Superior temporal gyrus (tissue), 1 donor: ENCODE data around the gene ATP9B.

Experiments
- DNase-seq: peaks from one replicate; pipeline ENCODE4 v3.0.0-alpha.2; 2016; ENCODE audit errors: extremely low spot score

The ATP9B gene

GRCh38 chr18:79406708-79407107 is 337.5 kb downstream of the ATP9B start:
- DNase-seq: no peak

GRCh38 chr18:79409313-79409712 is 340.1 kb downstream of the ATP9B start:
- DNase-seq: no peak

- no peak for DNase-seq
Observed at GRCh38 chr18:79410171-79410641, 341.0 kb downstream of the ATP9B start.

GRCh38 chr18:79410731-79411613 is 341.8 kb downstream of the ATP9B start:
- DNase-seq: no peak

- DNase-seq: no peak
Observed at GRCh38 chr18:79411614-79412526, 342.7 kb downstream of the ATP9B start.

- no peak for DNase-seq
Observed at GRCh38 chr18:79413025-79413424, 343.8 kb downstream of the ATP9B start.

GRCh38 chr18:79413426-79413825 is 344.2 kb downstream of the ATP9B start:
- DNase-seq: no peak

GRCh38 chr18:79413901-79414300 is 344.7 kb downstream of the ATP9B start:
- no peak for DNase-seq

GRCh38 chr18:79416022-79416676 is 347.0 kb downstream of the ATP9B start:
- DNase-seq: no peak

GRCh38 chr18:79416677-79417052 is 347.5 kb downstream of the ATP9B start:
- DNase-seq: no peak

GRCh38 chr18:79418236-79418635 is 349.0 kb downstream of the ATP9B start:
- DNase-seq: no peak

- DNase-seq: no peak
Observed at GRCh38 chr18:79418642-79419041, 349.4 kb downstream of the ATP9B start.

GRCh38 chr18:79420033-79420745 is 351.0 kb downstream of the ATP9B start:
- no peak for DNase-seq

- DNase-seq: no peak
Observed at GRCh38 chr18:79421275-79421857, 352.2 kb downstream of the ATP9B start.

- DNase-seq: no peak
Observed at GRCh38 chr18:79422022-79422782, 353.0 kb downstream of the ATP9B start.

- DNase-seq: no peak
Observed at GRCh38 chr18:79422783-79423165, 353.6 kb downstream of the ATP9B start.

GRCh38 chr18:79423211-79424007 is 354.2 kb downstream of the ATP9B start:
- no peak for DNase-seq

- DNase-seq: no peak
Observed at GRCh38 chr18:79424008-79424565, 354.9 kb downstream of the ATP9B start.
